ENCODE measurements around the gene M1AP.

Gene M1AP

DNA sequence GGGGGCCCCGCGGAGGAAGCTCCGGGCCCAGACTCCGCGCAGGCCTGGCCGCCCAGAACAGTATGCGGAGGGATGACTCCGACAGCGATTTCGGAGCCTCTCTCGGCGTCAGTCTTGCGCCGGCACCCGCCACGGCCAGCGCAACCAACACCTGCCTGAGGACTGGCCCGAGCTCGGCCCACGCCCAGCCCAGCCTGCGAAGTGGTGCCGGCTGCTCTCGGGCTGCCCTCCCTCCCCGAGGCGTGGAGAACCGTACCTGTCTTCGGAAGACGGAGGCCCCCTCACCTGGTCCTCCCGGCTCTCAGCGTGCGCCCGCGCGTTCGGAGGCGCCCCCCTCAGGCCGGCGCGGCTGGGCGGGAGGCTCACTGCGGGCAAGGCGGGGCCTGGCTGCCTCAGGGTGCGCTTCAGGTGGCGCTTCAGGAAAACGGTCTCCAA lies at the start of gene M1AP:
M1AP (minus strand) TSS at position 322 of the 435 bp plus-strand sequence. CDS start 8,055 bp downstream, outside the sequence.
- DNase-seq: peak; percentile 22

DNA sequence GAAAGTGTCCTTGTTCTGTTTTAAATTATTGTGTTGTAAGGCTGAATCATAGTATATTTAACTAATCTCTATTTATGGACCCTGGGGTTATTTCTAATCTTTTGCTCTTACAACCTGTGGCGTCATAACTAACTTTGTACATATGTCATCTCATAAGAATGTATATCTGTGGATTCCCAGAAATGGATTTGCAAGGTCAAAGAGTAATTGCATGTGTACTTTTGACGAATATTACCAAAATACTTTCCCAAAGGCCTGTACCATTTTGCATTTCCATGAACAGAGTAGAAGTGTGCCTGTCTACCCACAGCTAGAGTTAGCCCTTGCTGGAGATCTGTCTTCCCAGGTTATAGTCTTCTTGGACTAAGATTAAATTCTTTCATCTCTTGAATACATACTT lies 48.7 kb upstream of the M1AP start:
- no peak for DNase-seq

DNA sequence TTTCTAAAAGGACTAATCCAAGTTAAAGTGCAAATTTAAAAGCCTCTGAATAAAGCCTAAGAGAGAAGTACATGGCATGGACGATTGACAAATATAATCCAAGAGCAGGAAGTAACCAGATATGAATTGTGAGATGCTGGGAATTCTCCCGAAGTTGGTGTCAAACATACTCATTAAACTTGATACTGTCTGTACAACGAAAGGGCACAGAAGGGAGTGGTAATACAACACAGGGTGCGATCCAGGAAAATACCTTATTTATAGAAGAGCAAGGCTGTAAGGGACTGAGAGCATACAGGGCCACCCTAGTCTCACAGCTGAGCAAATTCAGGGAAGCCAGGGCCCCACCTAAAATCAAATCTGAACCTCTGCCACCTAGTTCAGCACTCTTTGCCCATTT lies 47.5 kb upstream of the M1AP start:
- no peak for DNase-seq

- DNase-seq: no peak
These were observed 46.2 kb upstream of the M1AP start for GRCh38 chr2:74694281-74694680.

DNA sequence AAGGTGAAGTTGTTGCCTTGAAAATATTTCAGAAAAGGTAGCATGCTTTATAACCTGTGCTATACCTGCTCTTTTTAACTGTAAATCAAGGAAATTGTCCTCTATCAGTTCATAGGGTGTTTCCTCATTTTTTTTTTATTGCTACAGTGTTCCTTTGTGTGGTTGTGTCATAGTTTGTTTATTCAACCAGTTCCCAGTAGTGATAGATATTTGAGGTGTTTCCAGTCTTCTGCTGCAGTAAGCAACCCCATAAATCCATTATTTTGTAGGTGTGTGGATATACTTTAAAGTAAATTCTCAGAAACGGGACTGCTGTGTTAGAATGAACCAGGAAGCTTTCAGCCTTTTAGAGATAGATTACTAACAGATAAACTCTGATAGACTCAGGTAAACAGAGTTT lies 45.5 kb upstream of the M1AP start:
- DNase-seq: no peak

GRCh38 chr2:74693213-74693612 lies 45.1 kb upstream of the M1AP start:
- DNase-seq: no peak

DNA sequence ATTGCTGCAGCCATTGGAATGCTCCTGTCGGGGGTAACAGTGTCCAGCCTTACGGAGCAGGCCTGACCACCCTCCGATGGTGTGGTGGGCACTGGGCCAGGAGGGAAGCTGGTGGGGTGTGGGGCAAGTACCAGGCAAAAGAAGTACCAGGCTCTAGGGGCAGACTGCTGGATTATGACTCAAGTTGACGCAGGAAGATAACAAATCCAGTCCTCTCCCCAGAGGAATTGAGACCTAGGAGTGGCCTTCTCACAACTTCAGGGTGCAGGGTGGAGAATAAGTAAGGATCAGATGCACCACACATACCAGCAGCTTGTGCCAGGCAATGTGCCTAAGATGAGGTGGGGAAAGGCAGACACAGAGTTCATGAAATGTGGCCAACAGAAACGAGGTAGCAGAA lies 43.8 kb upstream of the M1AP start:
- no peak for DNase-seq

GRCh38 chr2:74690571-74690970 lies 42.4 kb upstream of the M1AP start:
- DNase-seq: no peak

GRCh38 chr2:74689671-74690070 lies 41.5 kb upstream of the M1AP start:
- no peak for DNase-seq

GRCh38 chr2:74688881-74689280 lies 40.8 kb upstream of the M1AP start:
- no peak for DNase-seq

DNA sequence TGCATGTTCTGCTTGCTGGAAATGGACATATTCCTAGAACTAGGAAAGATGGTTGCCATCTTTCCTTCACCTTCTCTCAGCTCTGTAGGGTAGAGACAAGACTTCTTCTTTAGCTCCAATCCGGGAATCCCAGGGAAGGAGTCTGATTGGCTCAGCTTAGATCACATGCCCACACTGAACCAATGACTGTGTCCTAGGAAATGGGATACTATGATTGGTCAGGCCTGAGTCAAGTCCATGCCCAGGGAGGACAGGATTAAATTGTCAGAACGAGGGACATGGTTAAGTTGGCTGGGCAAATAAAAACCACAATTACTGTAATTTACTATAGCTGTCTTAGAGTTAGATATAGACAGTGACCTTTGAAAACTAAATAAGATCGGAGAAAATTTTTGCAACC lies 37.3 kb upstream of the M1AP start:
- DNase-seq: no peak

DNA sequence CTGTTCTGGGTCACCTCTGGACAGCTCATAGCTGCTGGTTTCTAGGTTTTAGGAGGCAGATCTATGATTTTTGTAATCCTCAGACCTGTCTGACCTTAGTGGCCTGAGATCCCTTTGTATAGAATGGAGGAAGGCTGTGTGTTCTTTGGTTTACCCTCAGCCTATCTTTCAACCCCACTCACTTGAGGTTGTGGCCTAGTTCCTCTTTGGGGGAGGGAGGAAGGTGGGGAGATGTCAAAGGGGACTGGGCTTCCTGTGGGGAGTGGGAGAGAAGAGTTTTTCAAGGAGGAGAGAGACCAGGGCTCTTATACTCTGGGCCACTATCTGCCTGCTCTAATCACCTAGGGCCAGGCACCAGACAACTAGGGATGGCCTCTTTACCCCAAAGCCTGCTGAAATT lies 34.4 kb upstream of the M1AP start:
- no peak for DNase-seq

GRCh38 chr2:74679615-74680014 lies 31.5 kb upstream of the M1AP start:
- DNase-seq: no peak

- DNase-seq: no peak
These were observed 28.2 kb upstream of the M1AP start for GRCh38 chr2:74676331-74676730.

- DNase-seq: no peak
These were observed 27.0 kb upstream of the M1AP start for GRCh38 chr2:74675090-74675489.

GRCh38 chr2:74673826-74674528 lies 25.8 kb upstream of the M1AP start:
- DNase-seq: no peak

DNA sequence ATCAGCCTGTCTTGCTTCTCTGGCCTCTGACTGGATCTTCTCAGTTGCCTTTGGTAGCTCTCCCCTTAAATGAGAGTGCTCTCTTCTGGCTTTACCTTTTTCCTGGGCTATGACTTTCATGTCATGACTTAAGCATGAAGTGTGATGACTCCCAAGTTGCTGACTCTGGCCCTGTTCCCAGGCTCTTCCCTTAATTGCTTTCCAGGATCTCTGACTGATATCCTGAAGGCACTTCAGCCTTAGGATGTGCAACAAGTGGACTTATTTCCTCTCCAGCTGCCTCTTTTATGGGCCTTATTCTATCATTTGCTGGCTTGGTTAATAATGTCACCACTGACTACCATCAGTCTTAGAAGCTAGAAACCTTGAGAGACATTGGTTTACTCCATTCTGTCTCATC lies 23.3 kb upstream of the M1AP start:
- no peak for DNase-seq

DNA sequence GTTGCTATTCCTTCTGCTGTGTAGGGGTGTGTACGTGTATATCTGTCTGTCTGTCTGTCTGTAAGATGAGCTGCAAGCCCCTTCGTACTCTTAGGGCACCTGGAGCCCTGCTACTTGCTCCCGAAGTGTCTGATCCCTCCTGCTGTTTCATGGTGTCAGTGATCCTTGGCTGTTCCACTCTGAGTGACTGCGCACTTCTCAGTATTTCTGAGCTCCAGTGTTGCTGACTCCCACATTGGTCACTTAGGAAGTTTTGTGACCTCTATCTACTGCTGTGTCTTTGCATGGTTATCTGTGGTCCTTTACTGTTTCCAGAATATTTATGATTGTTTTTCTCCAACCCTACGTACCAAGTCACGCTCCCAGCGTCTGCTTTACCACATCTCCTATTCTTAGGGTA lies 22.1 kb upstream of the M1AP start:
- no peak for DNase-seq

DNA sequence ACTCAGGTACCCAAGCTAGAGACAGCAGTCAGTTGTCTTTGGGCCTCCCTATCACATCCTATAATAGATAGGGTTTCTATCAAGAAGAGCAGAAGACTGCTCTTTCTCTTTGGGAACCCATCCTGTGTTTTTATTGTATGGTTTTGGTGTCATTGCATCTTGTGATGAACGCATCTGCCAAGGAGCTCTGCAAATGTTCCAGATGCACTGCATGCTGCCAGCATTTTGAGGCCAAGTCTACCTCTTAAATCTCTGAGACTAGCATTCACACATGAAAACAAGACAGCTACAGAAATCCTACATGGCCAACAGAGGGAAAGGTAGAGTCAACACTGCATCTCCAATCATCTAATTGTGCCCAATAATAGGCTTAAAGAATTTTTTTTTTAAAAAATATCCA lies 20.0 kb upstream of the M1AP start:
- DNase-seq: no peak

DNA sequence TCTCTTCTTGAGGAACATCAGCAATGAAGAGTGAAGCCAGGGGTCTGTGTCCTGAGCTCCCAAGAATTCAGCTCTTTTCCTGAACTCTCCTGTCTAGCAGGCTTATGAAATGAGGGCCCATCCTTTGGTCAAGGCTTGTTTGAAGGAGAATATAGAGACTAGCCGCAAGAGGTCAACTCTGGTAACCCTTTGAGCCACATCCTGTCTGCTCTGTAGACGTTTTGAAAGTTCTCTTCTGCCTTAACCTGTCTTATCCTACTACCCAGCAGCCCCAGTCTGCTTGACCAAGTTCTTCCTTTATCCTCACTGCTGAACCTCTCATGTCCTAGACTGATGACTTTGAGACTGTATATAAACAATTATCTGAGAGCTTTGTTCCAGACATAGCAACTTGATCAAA lies 11.3 kb upstream of the M1AP start:
- DNase-seq: no peak

- no peak for DNase-seq
These were observed 10.4 kb upstream of the M1AP start for GRCh38 chr2:74658516-74658915.

DNA sequence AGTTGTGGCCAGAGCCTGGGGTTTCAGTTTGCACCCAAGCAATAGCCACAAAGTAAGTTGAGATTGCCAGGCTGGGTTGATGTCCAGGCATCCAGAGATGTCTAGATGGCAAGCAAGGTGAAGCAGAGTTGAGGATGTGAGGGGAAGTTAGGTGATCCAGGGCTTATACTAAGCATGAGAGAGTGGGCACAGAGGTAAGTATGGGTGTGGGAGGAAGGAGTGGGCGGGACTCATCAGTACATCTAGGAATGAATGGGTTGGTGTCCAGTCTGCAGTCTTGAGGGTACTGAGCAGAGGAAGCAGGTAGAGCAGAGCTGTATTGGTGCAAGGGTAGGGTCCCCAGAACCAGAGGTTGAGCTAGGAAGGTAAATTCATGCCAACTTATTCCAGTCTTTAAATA lies 7.4 kb upstream of the M1AP start:
- DNase-seq: no peak

DNA sequence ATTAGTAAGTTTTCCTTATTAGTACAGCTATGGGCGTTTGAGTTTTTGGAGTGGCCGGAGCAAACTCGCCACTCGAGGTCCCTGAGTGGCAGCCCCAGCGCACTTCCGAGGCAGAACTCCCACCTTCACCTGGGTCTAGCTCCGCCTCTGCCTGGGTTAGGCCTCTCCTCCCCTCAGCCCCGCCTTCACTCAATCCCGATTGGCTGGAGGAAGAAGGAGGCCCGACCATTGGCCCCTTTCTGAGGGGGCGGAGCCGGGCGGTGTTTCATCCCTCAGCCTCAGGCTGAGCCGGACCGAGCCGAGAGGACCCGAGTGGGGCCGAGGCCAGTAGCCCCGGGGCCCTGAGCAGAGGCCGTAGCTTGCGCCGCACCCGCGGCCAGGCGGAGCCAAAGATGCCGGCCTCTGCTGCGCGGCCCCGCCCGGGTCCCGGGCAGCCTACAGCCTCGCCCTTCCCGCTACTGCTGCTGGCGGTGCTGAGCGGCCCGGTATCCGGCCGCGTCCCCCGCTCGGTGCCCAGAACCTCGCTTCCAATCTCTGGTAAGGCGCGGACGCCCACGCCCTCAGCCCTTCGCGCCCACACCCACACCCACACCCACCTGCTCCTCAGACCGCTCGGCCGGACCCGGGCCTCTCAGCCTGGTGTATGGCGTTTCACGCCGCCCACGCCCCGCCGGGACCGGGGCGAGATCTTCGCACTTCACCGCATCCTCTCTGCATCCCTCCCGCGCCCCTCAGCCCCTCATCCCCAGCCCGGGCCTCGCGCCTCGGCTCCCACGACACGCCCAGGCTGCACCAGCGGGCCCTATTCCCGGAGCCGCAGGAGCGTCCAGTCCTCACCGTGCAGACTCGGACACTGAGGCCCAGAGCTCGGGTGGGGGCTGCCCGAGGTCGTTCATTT lies 6.1 kb upstream of the M1AP start, which contains the start of gene SEMA4F:
SEMA4F (plus strand) TSS at position 263 of the 898 bp plus-strand sequence; CDS start at position 393, 130 bp downstream.
- DNase-seq: peak; percentile 97

GRCh38 chr2:74653589-74653984 lies 5.5 kb upstream of the M1AP start:
- DNase-seq: no peak

Measured in activated CD4-positive, alpha-beta T cell treated with anti-CD3 and anti-CD28 coated beads for 48 hours (primary cell).